Fibroblast of lung (primary cell): ENCODE results near the gene SPACA5.

ENCODE experiments used
- CTCF ChIP-seq, 2 donors: IDR thresholded peaks in 1 of 2; conservative IDR thresholded peaks in 1 of 2; 1 replicate in 1 of 2; 2 replicates in 1 of 2; pipeline ENCODE4 v1.5.1; 2011 to 2012; ENCODE audit warnings: low read length in 2 of 2, control low read depth in 1 of 2, inconsistent platforms in 1 of 2, low read depth in 1 of 2, mild to moderate bottlenecking in 1 of 2
- EZH2 ChIP-seq: IDR thresholded peaks from 2 replicates; pipeline ENCODE4 v1.5.1; 2012; ENCODE audit warnings: low read length, control low read depth, mild to moderate bottlenecking; ENCODE audit errors: missing control alignments

DNA sequence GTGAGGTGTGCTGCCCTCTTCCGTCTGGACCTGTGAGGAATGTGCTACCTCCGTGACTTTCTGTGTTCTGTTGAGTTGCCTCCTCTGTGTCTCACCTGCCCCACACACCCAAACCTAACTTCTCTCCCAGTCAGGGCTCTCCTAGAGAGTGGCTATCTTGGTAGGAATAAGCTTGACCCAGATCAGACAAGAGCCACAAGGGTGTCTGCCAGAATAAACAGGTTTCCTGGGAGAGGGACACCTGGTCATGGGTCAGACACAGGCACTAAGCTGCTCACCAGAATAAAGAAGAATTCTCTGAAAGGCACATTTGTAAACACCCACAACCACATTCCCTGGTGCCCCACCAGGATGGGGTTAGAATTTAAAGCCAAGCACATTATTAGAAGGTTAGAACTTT, 14.1 kb upstream of the SPACA5 start:
- TF ChIP-seq CTCF (conservative IDR thresholded peaks at IDR 0.05 in 1 of 2, IDR thresholded peaks at IDR 0.05 in 1 of 2; ENCODE audit: low read depth in 1 of 2, low read length in 2 of 2) (no peak), EZH2 (no peak)
